Breast epithelium (tissue), 3 donors: ENCODE measurements around the gene FAM20C.

Source experiments
- POLR2A ChIP-seq: fragments of 450-650 bp; IDR thresholded peaks from one replicate; pipeline ENCODE4 v1.6.1; 2016; ENCODE audit warnings: antibody characterized with exemption, mild to moderate bottlenecking, moderate library complexity
- POLR2AphosphoS5 ChIP-seq, 3 donors: sonication (generic); formaldehyde crosslinking; IDR thresholded peaks; one replicate each; pipeline ENCODE4 v1.6.1; 2017; ENCODE audit warnings: antibody characterized with exemption in 3 of 3
- TF ChIP-seq, protein P1 (sequence below), 3 donors: fragments of 450-650 bp; IDR thresholded peaks; one replicate each; pipeline ENCODE4 v1.5.1; 2016 to 2017; ENCODE audit warnings: antibody characterized with exemption in 3 of 3, mild to moderate bottlenecking in 3 of 3, moderate library complexity in 3 of 3

DNA sequence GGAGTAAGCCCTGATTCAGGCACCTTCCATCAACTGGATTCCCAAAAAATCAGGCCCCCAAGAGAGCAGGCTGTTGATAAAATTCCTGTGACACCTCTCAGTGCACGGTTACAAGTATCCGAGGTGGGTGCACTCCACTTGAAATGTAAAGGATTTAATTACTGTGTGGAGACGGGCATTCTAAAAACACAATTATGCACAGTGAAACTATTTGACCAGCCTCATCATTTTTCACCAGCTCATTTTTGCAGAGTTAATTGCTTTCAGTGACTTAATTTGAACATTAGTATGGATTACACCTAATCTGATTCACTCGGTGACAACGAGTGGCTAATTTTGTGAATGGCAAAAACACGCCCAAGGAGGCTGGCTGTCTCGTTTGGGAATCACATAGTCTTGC is 99.9 kb downstream of the FAM20C start:
- TF ChIP-seq, protein P1, sequence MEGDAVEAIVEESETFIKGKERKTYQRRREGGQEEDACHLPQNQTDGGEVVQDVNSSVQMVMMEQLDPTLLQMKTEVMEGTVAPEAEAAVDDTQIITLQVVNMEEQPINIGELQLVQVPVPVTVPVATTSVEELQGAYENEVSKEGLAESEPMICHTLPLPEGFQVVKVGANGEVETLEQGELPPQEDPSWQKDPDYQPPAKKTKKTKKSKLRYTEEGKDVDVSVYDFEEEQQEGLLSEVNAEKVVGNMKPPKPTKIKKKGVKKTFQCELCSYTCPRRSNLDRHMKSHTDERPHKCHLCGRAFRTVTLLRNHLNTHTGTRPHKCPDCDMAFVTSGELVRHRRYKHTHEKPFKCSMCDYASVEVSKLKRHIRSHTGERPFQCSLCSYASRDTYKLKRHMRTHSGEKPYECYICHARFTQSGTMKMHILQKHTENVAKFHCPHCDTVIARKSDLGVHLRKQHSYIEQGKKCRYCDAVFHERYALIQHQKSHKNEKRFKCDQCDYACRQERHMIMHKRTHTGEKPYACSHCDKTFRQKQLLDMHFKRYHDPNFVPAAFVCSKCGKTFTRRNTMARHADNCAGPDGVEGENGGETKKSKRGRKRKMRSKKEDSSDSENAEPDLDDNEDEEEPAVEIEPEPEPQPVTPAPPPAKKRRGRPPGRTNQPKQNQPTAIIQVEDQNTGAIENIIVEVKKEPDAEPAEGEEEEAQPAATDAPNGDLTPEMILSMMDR (IDR thresholded peaks at IDR 0.05): no peak
- TF ChIP-seq POLR2A (no peak), POLR2AphosphoS5 (IDR thresholded peaks at IDR 0.05) (no peak)
